Uterus (tissue), 2 donors: ENCODE results near the gene ZBTB47.

Experiments
- POLR2A ChIP-seq, 2 donors: fragments of 450-650 bp; IDR thresholded peaks; one replicate each; pipeline ENCODE4 v1.6.1; 2016; ENCODE audit warnings: antibody characterized with exemption in 2 of 2, mild to moderate bottlenecking in 1 of 2, moderate library complexity in 1 of 2
- TF ChIP-seq, protein P1 (sequence below), 4 experiments: fragments of 200-600 bp in 2 of 4; fragments of 450-650 bp in 2 of 4; sonication (generic) in 2 of 4; IDR thresholded peaks; one replicate each; pipeline ENCODE4 v1.5.1; 2016 to 2019; ENCODE audit warnings: antibody characterized with exemption in 4 of 4, mild to moderate bottlenecking in 2 of 4, moderate library complexity in 1 of 4

DNA sequence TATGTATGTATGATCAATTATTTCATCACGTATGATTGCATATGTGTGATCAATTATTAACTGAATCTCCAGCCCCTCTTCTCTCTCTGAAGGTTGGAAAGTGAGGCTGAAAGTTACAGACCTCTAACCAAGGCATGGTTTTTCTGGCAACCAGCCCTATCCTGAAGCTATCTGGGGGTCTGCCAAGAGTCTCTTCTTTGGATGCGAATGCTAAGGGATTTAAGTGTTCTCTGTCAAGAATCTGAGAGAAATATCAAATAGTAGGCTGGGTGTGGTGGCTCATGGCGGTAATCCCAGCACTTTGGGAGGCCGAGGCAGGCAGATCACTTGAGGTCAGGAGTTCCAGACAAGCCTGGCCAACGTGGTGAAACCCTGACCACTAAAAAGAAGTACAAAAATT lies 44.9 kb upstream of the ZBTB47 start:
- TF ChIP-seq, protein P1, sequence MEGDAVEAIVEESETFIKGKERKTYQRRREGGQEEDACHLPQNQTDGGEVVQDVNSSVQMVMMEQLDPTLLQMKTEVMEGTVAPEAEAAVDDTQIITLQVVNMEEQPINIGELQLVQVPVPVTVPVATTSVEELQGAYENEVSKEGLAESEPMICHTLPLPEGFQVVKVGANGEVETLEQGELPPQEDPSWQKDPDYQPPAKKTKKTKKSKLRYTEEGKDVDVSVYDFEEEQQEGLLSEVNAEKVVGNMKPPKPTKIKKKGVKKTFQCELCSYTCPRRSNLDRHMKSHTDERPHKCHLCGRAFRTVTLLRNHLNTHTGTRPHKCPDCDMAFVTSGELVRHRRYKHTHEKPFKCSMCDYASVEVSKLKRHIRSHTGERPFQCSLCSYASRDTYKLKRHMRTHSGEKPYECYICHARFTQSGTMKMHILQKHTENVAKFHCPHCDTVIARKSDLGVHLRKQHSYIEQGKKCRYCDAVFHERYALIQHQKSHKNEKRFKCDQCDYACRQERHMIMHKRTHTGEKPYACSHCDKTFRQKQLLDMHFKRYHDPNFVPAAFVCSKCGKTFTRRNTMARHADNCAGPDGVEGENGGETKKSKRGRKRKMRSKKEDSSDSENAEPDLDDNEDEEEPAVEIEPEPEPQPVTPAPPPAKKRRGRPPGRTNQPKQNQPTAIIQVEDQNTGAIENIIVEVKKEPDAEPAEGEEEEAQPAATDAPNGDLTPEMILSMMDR (IDR thresholded peaks at IDR 0.05) = no peak
- TF ChIP-seq POLR2A (IDR thresholded peaks at IDR 0.05) = no peak
